Endothelial cell of umbilical vein (primary cell): ENCODE results near the gene PSME3IP1. TPM values are rescaled to one million over a fixed set of nuclear protein-coding genes. Genes with fewer than 3 reads are reported as not detected.

Experiments used
- BruUV-seq: library from RNA; stranded (reverse); fragments of 400-500 nt; replicated peaks from 2 replicates; lab custom pipeline; 2021; lab: Mats Ljungman, UMichigan
- CTCF ChIA-PET: fragments of 300-600, 350-600 bp; sonication (Branson Sonifier 250); formaldehyde crosslinking; loops from one replicate; lab custom pipeline; 2021; ENCODE audit warnings: antibody characterized with exemption, inconsistent platforms; lab: Charles Lee
- POLR2A ChIA-PET: fragments of 300-600, 350-600 bp; sonication (Branson Sonifier 250); formaldehyde crosslinking; loops from one replicate; lab custom pipeline; 2021; ENCODE audit warnings: antibody characterized with exemption, inconsistent platforms; lab: Charles Lee
- DNase-seq: peaks from one replicate; pipeline ENCODE4 v3.0.0-alpha.2; 2011; ENCODE audit warnings: low read depth, low spot score
- FAIRE-seq: peaks from 2 replicates; lab custom pipeline; 2011; peaks lifted over from hg19 to GRCh38; lab: Jason Lieb, UNC
- H2AFZ ChIP-seq: 2 replicates; pipeline ENCODE4 v1.6.0; 2012; ENCODE audit warnings: low read depth, low read length, control low read depth, inconsistent platforms
- H3K27ac ChIP-seq: 2 replicates; pipeline ENCODE4 v1.5.1; 2011; ENCODE audit warnings: low read depth, mild to moderate bottlenecking, control low read depth, low read length, moderate library complexity; ENCODE audit not compliant: insufficient read depth
- H3K27me3 ChIP-seq, 2 experiments: 2 replicates each; pipeline versions ENCODE4 v1.6.0 to v1.6.1; 2011; ENCODE audit warnings: low read length in 2 of 2, mixed read lengths in 1 of 2; ENCODE audit not compliant: control insufficient read depth in 2 of 2, insufficient read depth in 2 of 2
- H3K36me3 ChIP-seq, 2 experiments: 2 replicates in 1 of 2; 3 replicates in 1 of 2; pipeline ENCODE4 v1.5.1; 2011; ENCODE audit warnings: low read length in 2 of 2, mild to moderate bottlenecking in 1 of 2, moderate library complexity in 1 of 2; ENCODE audit not compliant: control insufficient read depth in 2 of 2, insufficient read depth in 2 of 2; ENCODE audit errors: extremely low read depth in 1 of 2
- H3K4me1 ChIP-seq: 3 replicates; pipeline ENCODE4 v1.5.1; 2011; ENCODE audit warnings: mild to moderate bottlenecking, low read length; ENCODE audit not compliant: control insufficient read depth, insufficient read depth; ENCODE audit errors: extremely low read depth
- H3K4me2 ChIP-seq: 2 replicates; pipeline ENCODE4 v1.6.1; 2011; ENCODE audit warnings: low read length, control low read depth, mixed read lengths; ENCODE audit not compliant: insufficient read depth
- H3K4me3 ChIP-seq, 3 experiments: fragments of 200-600 bp in 1 of 3; sonication (generic), shearing (Covaris generic) in 1 of 3; replicated peaks in 1 of 3; 2 replicates each; pipeline ENCODE4 v1.5.1; 2011 to 2016; ENCODE audit warnings: control low read depth in 3 of 3, low read length in 3 of 3, mild to moderate bottlenecking in 2 of 3, inconsistent platforms in 1 of 3, low read depth in 1 of 3, moderate library complexity in 1 of 3; ENCODE audit not compliant: insufficient read depth in 1 of 3
- H3K79me2 ChIP-seq: 2 replicates; pipeline ENCODE4 v1.6.0; 2012; ENCODE audit warnings: low read length, inconsistent platforms; ENCODE audit not compliant: control insufficient read depth, insufficient read depth
- H3K9ac ChIP-seq: replicated peaks from 2 replicates; pipeline ENCODE3; 2011; ENCODE audit warnings: low read length, control low read depth; ENCODE audit not compliant: insufficient read depth; ENCODE audit errors: extremely low read depth
- H3K9me1 ChIP-seq: replicated peaks from 3 replicates; pipeline ENCODE4 v1.6.0; 2011; ENCODE audit warnings: mild to moderate bottlenecking, low read length; ENCODE audit not compliant: control insufficient read depth, insufficient read depth; ENCODE audit errors: extremely low read depth
- H3K9me3 ChIP-seq: replicated peaks from 2 replicates; pipeline ENCODE4 v1.5.1; 2012; ENCODE audit warnings: low read length, inconsistent platforms; ENCODE audit not compliant: control insufficient read depth, insufficient read depth
- H4K20me1 ChIP-seq: replicated peaks from 2 replicates; pipeline ENCODE3; 2011; ENCODE audit warnings: mild to moderate bottlenecking, low read length; ENCODE audit not compliant: control insufficient read depth, insufficient read depth; ENCODE audit errors: extremely low read depth
- GATA2 ChIP-seq: IDR thresholded peaks from 2 replicates; pipeline ENCODE4 v1.7.0; 2011; ENCODE audit warnings: low read depth, mild to moderate bottlenecking, moderate library complexity, mixed read lengths, low read length; ENCODE audit not compliant: insufficient read length, insufficient read depth
- JUN ChIP-seq: IDR thresholded peaks from 2 replicates; pipeline ENCODE4 v1.6.1; 2011; ENCODE audit warnings: borderline replicate concordance, low read depth; ENCODE audit not compliant: insufficient read length, insufficient read depth
- MYC ChIP-seq: IDR thresholded peaks from one replicate; pipeline ENCODE4 v1.6.1; 2011; ENCODE audit warnings: mild to moderate bottlenecking, low read depth, low read length
- dilution Hi-C: fragments of 300-500 bp; cut with MboI; formaldehyde crosslinking; loops from one replicate; pipeline ENCODE4 v1.15.0; 2019; ENCODE audit warnings: low sequenced_read_pairs; ENCODE audit not compliant: extremely low pct_ligation_motif_present
- intact Hi-C: fragments of 100-400 bp; cut with micrococcal nuclease; formaldehyde crosslinking; loops from one replicate; pipeline ENCODE4 v1.10.0; 2022
- polyA plus RNA-seq, 4 experiments: library from polyadenylated mRNA; depleted of rRNA in 3 of 4; stranded (reverse) in 3 of 4; unstranded in 1 of 4; fragments of >200 nt; gene quantifications; 2 replicates each; pipeline versions ENCODE4 v1.2.1 to v1.2.3, GENCODE V29; 2011 to 2012; ENCODE audit warnings: missing spikeins in 1 of 4
- total RNA-seq: library from RNA; stranded (reverse); gene quantifications from 2 replicates; pipeline ENCODE4 v1.2.3, GENCODE V29; 2021
- TF ChIP-seq, protein P1 (sequence below): IDR thresholded peaks from 2 replicates; pipeline ENCODE4 v1.6.1; 2011; ENCODE audit not compliant: insufficient read depth, insufficient read length
- TF ChIP-seq, protein P2 (sequence below), 2 donors: IDR thresholded peaks; 1 replicate in 1 of 2; 2 replicates in 1 of 2; pipeline ENCODE4 v1.5.1; 2011; ENCODE audit warnings: low read length in 2 of 2, mild to moderate bottlenecking in 2 of 2, moderate library complexity in 2 of 2, control low read depth in 1 of 2, inconsistent platforms in 1 of 2, low read depth in 1 of 2; ENCODE audit not compliant: insufficient read depth in 1 of 2; ENCODE audit errors: extremely low read depth in 1 of 2

The PSME3IP1 gene
- total and polyA plus RNA-seq, 2 donors (not counting 3 experiments of a cell fraction or from before 2014, with no cell fraction given) = 86.2 to 91.8 TPM

DNA sequence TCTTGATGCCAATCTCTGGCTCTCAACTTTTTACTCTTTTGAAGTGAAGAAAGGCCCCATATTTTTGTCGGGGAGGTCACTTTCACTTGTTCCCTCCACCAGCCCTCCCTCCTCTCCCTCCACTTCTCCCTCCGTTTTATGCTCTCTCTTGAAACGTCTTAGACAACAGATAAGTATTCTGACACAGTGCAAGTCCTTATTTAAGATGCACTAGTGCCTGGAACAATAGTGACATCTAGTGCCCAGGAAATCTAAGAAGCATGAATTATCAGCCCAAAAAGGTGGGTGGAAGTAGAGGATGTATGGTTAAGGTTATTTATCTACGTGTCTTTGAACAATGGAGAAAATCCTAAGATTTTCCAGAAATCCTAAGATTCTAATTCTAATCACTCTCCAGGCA, 17.9 kb downstream of the PSME3IP1 start:
- TF ChIP-seq, protein P1, sequence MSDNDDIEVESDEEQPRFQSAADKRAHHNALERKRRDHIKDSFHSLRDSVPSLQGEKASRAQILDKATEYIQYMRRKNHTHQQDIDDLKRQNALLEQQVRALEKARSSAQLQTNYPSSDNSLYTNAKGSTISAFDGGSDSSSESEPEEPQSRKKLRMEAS = no peak
- no peak for TF ChIP-seq GATA2
- TF ChIP-seq, protein P2, sequence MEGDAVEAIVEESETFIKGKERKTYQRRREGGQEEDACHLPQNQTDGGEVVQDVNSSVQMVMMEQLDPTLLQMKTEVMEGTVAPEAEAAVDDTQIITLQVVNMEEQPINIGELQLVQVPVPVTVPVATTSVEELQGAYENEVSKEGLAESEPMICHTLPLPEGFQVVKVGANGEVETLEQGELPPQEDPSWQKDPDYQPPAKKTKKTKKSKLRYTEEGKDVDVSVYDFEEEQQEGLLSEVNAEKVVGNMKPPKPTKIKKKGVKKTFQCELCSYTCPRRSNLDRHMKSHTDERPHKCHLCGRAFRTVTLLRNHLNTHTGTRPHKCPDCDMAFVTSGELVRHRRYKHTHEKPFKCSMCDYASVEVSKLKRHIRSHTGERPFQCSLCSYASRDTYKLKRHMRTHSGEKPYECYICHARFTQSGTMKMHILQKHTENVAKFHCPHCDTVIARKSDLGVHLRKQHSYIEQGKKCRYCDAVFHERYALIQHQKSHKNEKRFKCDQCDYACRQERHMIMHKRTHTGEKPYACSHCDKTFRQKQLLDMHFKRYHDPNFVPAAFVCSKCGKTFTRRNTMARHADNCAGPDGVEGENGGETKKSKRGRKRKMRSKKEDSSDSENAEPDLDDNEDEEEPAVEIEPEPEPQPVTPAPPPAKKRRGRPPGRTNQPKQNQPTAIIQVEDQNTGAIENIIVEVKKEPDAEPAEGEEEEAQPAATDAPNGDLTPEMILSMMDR (IDR thresholded peaks at IDR 0.05; ENCODE audit: extremely low read depth in 1 of 2, insufficient read depth in 1 of 2, low read depth in 1 of 2, low read length in 2 of 2) = peak; percentile 50 to 51
- TF ChIP-seq JUN = no peak
- no peak for TF ChIP-seq MYC
- no peak overlapping the region for H3K27ac ChIP-seq
- no peaks in the 10 kb centered on the region for H3K4me1 ChIP-seq
- POLR2A ChIA-PET = no interaction called here
- H3K9me1 ChIP-seq = no peaks in the 10 kb centered on the region
- H4K20me1 ChIP-seq = no peaks in the 10 kb centered on the region
- peak; percentile 83 for DNase-seq
- CTCF ChIA-PET = interaction anchor here (0.6 to 5.7 kb wide), 10 partner anchors 9 to 204 kb away, joined by 3 to 71 read pairs (median 6); partner anchors contain the start of gene CPNE2
- no peaks in the 10 kb centered on the region for H3K9me3 ChIP-seq
- H2AFZ ChIP-seq = no peak overlapping the region
- H3K9ac ChIP-seq = no peak overlapping the region
- no peaks in the 10 kb centered on the region for H3K27me3 ChIP-seq
- FAIRE-seq = peak; percentile 83
- intact Hi-C loops = loop anchor here (1.0 kb wide), 4 partner anchors 75 to 301 kb away; no protein-coding TSS in a partner anchor
- BruUV-seq = no TSS peak
- H3K79me2 ChIP-seq = no peaks in the 10 kb centered on the region
- H3K36me3 ChIP-seq = peaks cover 10 to 12% of the 10 kb centered on the region in 2 experiments
- H3K4me2 ChIP-seq = no peak overlapping the region
- dilution Hi-C loops = no loop called here
- H3K4me3 ChIP-seq = no peak overlapping the region
